AG04449 (cell line): ENCODE measurements around the gene EVI2A.

Experiments used
- CTCF ChIA-PET: fragments of 350-600 bp; formaldehyde crosslinking; extraction: SDS; loops from one replicate; lab custom pipeline; 2021; ENCODE audit warnings: antibody characterized with exemption; lab: Yijun Ruan, JAX
- POLR2A ChIA-PET: fragments of 400-600, 350-600 bp; formaldehyde crosslinking; extraction: SDS; loops from one replicate; lab custom pipeline; 2020; ENCODE audit warnings: antibody characterized with exemption, inconsistent platforms; lab: Yijun Ruan, JAX
- DNase-seq: peaks from one replicate; pipeline ENCODE4 v3.0.0-alpha.2; 2010; ENCODE audit warnings: low read depth, low spot score
- H3K4me3 ChIP-seq: 2 replicates; pipeline ENCODE4 v1.5.1; 2011; ENCODE audit warnings: low read depth, mild to moderate bottlenecking, control low read depth, low read length
- TF ChIP-seq, protein P1 (sequence below): IDR thresholded peaks from one replicate; pipeline ENCODE4 v1.5.1; 2011; ENCODE audit warnings: mild to moderate bottlenecking, moderate library complexity, low read length, control low read depth, inconsistent platforms; ENCODE audit not compliant: insufficient read depth; ENCODE audit errors: missing control alignments

Gene EVI2A, protein sequence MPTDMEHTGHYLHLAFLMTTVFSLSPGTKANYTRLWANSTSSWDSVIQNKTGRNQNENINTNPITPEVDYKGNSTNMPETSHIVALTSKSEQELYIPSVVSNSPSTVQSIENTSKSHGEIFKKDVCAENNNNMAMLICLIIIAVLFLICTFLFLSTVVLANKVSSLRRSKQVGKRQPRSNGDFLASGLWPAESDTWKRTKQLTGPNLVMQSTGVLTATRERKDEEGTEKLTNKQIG

DNA sequence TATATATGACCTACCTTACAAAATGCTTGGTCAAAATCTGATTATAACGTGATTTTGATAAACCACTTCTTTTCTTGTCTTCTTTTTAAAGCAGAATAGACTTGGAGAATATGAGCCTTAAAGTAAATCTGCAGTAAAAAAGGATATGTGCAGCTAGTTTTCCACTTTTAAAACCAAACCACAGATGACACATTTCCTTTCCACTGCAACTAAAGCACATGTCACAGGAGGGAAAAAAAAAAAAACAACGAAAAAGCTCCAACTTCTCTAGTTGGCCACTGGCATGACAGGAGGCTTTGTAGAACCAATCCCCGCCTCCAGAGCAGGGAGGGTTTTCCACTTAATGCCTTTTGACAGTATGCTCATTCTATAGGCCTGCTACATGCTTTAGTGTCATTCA lies at the start of gene EVI2A:
Gene EVI2A, minus strand, starts transcription at position 142 of the 400 bp plus-strand sequence. CDS start 2,609 bp downstream, outside the sequence.
- DNase-seq: no peak
- no peak within 1 kb of the TSS for H3K4me3 ChIP-seq

DNA sequence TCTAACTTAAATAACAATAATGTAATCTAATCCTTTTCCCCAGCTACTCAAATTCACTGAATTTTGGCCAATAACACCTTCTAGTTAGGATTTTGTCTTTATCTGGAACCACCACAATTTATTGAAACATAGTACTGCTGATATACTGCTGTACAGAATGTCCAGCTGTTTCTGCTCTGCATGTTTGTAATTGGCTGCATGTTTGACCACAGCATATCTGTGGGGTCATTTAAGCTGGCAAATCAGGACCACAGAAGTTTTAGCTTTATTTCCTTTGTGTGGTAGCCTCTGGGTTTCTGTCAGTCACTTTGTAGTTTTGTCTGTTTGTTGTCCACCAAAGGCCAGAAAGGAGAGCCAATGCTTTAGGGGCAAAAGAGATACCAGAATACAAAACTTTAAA lies 47.8 kb upstream of the EVI2A start:
- no peak for DNase-seq
- TF ChIP-seq, protein P1, sequence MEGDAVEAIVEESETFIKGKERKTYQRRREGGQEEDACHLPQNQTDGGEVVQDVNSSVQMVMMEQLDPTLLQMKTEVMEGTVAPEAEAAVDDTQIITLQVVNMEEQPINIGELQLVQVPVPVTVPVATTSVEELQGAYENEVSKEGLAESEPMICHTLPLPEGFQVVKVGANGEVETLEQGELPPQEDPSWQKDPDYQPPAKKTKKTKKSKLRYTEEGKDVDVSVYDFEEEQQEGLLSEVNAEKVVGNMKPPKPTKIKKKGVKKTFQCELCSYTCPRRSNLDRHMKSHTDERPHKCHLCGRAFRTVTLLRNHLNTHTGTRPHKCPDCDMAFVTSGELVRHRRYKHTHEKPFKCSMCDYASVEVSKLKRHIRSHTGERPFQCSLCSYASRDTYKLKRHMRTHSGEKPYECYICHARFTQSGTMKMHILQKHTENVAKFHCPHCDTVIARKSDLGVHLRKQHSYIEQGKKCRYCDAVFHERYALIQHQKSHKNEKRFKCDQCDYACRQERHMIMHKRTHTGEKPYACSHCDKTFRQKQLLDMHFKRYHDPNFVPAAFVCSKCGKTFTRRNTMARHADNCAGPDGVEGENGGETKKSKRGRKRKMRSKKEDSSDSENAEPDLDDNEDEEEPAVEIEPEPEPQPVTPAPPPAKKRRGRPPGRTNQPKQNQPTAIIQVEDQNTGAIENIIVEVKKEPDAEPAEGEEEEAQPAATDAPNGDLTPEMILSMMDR: no peak
- H3K4me3 ChIP-seq: no peak overlapping the region
- POLR2A ChIA-PET: no interaction called here
- CTCF ChIA-PET: interaction anchor here (1.1 to 1.4 kb wide), 3 partner anchors 9 to 153 kb away, joined by 3 to 6 read pairs (median 5); no protein-coding TSS in a partner anchor

More for the DNA sequence above, at the start of gene EVI2A:
- TF ChIP-seq, protein P1: no peak
- ChIA-PET CTCF (no interaction called here), POLR2A (no interaction called here)

DNA sequence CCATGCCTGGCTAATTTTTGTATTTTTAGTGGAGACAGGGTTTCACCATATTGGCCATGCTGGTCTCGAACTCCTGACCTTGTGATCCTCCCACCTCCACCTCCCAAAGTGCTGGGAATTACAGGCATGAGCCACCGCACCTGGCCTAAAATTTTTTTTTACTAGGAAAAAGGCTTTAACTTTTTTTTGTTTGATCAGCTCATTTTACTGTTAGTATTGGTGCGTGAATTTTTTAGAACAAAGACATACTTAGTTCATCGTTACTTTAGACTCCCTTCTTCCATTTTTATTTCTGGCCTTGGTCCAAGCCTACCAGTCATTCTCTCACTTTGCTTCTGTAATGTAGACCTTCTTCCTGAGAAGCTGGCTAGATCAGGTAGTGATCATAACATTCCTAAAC lies 44.7 kb upstream of the EVI2A start:
- TF ChIP-seq, protein P1: no peak
- no peak overlapping the region for H3K4me3 ChIP-seq
- ChIA-PET CTCF (interaction anchor here (1.1 to 2.1 kb wide), 3 partner anchors 10 to 26 kb away, joined by 4 to 6 read pairs (median 4); no protein-coding TSS in a partner anchor), POLR2A (interaction anchor here (0.7 kb wide), 1 partner anchor 133 kb away, joined by 5 read pairs; no protein-coding TSS in a partner anchor)
- no peak for DNase-seq

DNA sequence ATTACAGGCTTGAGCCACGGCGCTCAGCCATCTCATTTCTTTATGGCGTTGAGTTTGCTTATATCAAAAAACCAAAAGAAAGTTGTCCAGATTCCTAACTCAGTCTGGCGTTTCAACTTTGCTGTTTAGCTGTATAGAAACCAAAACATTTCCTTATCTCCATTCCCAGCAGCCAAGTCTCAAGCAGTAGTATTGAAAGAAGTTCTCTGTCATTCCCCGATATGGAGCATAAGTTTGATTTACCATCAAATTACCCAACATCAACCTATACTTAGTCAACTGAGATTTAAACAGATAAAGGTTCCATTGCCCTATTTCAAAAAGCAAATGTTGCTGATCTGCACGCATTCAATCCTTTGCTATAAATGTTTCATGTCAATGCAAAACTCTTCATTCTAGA lies 42.6 kb upstream of the EVI2A start:
- POLR2A ChIA-PET: no interaction called here
- DNase-seq: no peak
- TF ChIP-seq, protein P1: no peak
- CTCF ChIA-PET: no interaction called here
- H3K4me3 ChIP-seq: no peak overlapping the region

DNA sequence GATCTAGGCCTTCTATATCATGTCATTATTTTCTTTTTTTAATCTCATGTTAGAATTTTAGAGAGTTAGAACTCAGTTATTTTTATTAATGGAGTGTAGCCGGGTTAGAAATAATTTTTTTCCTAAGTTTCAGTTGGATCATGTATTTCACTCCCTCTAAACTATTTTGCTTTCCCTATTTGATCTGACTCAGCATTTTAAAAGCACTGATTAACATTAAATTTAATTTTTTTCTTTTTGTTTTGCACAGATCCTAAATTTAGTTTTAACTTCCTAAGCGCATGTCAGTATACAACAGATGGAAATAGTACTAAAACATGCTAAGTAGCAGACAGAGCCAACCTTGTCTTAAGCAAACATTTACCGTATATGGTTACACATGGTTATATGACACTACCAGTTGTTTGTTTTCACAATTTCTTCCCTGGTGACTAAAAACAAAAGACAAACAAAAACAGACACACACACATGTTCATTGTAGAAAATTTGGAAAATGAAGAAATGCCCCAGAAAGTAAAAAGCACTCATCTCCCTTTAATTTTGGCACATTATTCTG lies 36.5 kb upstream of the EVI2A start:
- TF ChIP-seq, protein P1: no peak
- POLR2A ChIA-PET: no interaction called here
- CTCF ChIA-PET: no interaction called here
- H3K4me3 ChIP-seq: no peak overlapping the region
- DNase-seq: no peak

DNA sequence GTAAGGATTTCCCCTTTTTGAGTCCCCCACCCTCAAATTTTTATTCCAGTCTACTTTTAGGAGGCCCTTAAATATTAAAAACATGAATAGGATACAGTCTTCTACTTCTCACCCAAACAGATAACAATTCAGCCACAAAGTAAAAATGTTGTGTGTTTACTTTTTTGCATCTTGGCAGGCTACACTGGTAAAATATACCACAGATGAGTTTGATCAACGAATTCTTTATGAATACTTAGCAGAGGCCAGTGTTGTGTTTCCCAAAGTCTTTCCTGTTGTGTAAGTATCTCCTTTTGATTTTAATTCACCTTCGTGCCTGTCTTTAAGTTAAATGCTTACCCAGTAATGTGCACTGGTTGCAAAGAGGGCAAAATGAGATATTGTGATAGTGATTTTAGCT lies 35.7 kb upstream of the EVI2A start:
- H3K4me3 ChIP-seq: no peak overlapping the region
- ChIA-PET POLR2A (no interaction called here), CTCF (interaction anchor here (3.1 kb wide), 1 partner anchor 15 kb away, joined by 10 read pairs; no protein-coding TSS in a partner anchor)
- TF ChIP-seq, protein P1: no peak
- no peak for DNase-seq
